ENCODE results near the gene ALPK3.

ALPK3 gene

GRCh38 chr15:84892786-84893307 is 75.7 kb downstream of the ALPK3 start:
- no peak for DNase-seq (ENCODE audit: low read depth)

GRCh38 chr15:84893607-84894006 is 76.5 kb downstream of the ALPK3 start:
- DNase-seq (ENCODE audit: low read depth), result no peak

- DNase-seq (ENCODE audit: low read depth), result no peak
Measured at GRCh38 chr15:84894736-84895425, 77.7 kb downstream of the ALPK3 start.

GRCh38 chr15:84898761-84899160 is 81.6 kb downstream of the ALPK3 start:
- no peak for DNase-seq (ENCODE audit: low read depth)

GRCh38 chr15:84899750-84900149 is 82.6 kb downstream of the ALPK3 start:
- DNase-seq (ENCODE audit: low read depth), result no peak

GRCh38 chr15:84901540-84901939 is 84.4 kb downstream of the ALPK3 start:
- no peak for DNase-seq (ENCODE audit: low read depth)

GRCh38 chr15:84903751-84904150 is 86.6 kb downstream of the ALPK3 start:
- DNase-seq (ENCODE audit: low read depth), result no peak

- DNase-seq (ENCODE audit: low read depth), result no peak
Measured at GRCh38 chr15:84904419-84904818, 87.3 kb downstream of the ALPK3 start.

- DNase-seq (ENCODE audit: low read depth), result no peak
Measured at GRCh38 chr15:84905016-84905916, 88.1 kb downstream of the ALPK3 start.

GRCh38 chr15:84907731-84908130 is 90.6 kb downstream of the ALPK3 start:
- DNase-seq (ENCODE audit: low read depth), result no peak

- no peak for DNase-seq (ENCODE audit: low read depth)
Measured at GRCh38 chr15:84908564-84908963, 91.4 kb downstream of the ALPK3 start.

- no peak for DNase-seq (ENCODE audit: low read depth)
Measured at GRCh38 chr15:84909029-84909428, 91.9 kb downstream of the ALPK3 start.

GRCh38 chr15:84909782-84910181 is 92.6 kb downstream of the ALPK3 start:
- no peak for DNase-seq (ENCODE audit: low read depth)

- no peak for DNase-seq (ENCODE audit: low read depth)
Measured at GRCh38 chr15:84910928-84911623, 93.9 kb downstream of the ALPK3 start.

- peak; percentile 90 for DNase-seq (ENCODE audit: low read depth)
Measured at GRCh38 chr15:84911879-84912660, 94.9 kb downstream of the ALPK3 start.

- no peak for DNase-seq (ENCODE audit: low read depth)
Measured at GRCh38 chr15:84913360-84913723, 96.2 kb downstream of the ALPK3 start.

GRCh38 chr15:84914351-84914750 is 97.2 kb downstream of the ALPK3 start:
- DNase-seq (ENCODE audit: low read depth), result no peak

- DNase-seq (ENCODE audit: low read depth), result no peak
Measured at GRCh38 chr15:84914909-84915605, 97.9 kb downstream of the ALPK3 start.

- no peak for DNase-seq (ENCODE audit: low read depth)
Measured at GRCh38 chr15:84915606-84915958, 98.4 kb downstream of the ALPK3 start.

- no peak for DNase-seq (ENCODE audit: low read depth)
Measured at GRCh38 chr15:84917452-84917851, 100.3 kb downstream of the ALPK3 start.

- DNase-seq (ENCODE audit: low read depth), result no peak
Measured at GRCh38 chr15:84919106-84919667, 102.0 kb downstream of the ALPK3 start.

Measured in HS-5 (cell line).